KG1 (cell line): ENCODE data around the gene FADS1.

Source experiments
- DNase-seq: peaks from one replicate; lab custom pipeline; 2025; lab: John Stamatoyannopoulos, UW

Gene FADS1

GRCh38 chr11:61760946-61761345, 55.9 kb downstream of the FADS1 start:
- no peak for DNase-seq

DNA sequence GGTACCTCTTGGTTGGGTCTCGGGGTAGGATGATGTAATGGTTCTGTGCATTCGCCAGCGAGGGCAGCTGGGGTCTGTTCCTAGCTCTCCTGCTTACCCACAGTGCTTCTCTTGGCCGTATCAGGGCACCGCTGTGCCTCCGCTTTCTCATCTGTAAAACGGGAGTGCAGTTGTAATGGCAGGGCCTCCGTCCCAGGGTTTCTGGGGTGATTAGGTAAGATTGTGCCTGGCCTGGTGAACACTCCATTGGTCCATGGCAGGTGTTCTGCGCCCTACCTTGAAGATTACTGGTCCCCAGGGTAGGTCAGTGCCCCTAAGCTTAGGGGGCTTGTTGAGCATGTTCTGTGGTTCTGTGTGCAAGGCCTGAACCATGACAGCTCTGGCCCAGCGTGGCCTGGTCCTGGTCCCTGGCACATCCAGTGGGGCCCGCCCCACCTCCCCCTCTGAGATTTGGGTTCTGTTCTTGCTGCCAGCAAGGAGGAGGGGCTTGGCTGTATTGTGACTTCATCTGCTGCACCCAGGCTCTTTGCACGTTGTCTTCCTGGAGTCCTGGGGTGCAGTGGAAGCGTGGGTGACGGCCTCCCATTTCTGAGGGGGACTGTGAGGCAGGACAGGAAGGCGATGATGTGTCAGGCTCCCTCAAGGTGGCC, 59.5 kb downstream of the FADS1 start:
- no peak for DNase-seq

DNA sequence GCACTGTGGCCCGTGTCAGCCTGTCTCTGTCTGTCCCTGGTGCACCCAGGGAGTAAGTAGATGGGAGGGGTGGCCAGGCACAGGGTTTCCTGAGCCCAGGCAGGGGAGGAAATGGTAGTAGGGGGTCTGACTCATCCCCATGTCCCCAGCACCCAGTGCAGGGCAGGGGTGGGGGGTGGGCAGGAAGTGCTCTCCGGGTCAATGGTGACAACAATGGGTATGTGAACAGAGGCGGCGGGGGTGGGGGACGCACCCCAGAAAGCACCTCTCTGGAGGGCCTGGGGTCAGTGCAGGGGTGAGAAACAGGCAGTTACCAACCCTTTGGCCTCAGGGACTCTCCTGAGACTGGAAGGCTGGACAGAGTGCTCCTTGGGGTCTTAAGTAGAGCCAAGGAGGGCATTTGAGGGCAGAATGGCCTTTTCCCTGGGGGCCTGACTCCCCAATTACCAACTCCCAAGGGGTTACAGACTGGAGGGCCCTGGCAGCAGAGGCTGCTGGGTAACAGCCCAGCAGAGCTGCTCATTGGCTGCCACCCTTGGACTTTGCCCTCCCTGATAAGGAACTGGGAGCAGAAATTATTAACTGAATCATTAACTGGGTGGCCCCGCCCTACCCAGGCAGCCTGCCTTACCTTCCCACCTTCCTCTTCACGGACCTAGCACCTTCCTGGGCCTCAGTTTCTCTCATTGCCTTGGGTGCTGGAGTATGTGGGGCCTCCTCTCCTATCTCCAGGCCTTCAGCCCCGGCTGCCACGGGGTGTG, 60.2 kb downstream of the FADS1 start:
- DNase-seq, result peak; percentile 43

GRCh38 chr11:61756147-61756451, 60.7 kb downstream of the FADS1 start:
- DNase-seq, result no peak

- no peak for DNase-seq
Observed at GRCh38 chr11:61754534-61755482, 62.0 kb downstream of the FADS1 start.

GRCh38 chr11:61753672-61754071, 63.1 kb downstream of the FADS1 start:
- no peak for DNase-seq

DNA sequence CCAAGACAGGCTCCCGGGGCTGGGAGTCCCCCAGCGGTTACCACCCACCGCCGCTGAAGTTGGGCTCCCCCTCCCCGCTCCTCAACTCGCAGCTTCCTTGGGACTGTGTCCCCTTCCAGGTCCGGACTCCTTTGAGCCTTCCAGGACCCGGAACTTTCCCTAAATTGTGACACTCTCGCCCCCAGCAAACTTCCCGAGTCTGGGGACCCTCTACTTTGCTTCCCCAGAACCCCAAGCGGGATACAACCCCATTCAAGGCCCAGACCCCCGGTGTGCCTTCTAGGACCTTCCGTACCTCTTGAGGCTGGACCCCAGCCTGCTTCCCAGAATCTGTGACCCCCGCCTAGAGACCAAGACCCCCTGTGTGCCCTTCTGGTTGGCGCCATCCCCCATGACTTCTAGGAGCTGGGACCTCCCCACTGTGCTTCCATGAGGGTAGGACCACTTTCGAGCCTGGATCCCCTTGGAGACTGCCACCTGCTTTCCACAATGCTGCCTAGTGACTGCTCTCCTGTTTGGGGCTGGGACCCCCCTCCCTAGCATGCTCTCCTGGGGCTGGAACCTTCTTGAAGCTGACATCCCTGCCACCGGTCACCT, 63.8 kb downstream of the FADS1 start:
- no peak for DNase-seq

DNA sequence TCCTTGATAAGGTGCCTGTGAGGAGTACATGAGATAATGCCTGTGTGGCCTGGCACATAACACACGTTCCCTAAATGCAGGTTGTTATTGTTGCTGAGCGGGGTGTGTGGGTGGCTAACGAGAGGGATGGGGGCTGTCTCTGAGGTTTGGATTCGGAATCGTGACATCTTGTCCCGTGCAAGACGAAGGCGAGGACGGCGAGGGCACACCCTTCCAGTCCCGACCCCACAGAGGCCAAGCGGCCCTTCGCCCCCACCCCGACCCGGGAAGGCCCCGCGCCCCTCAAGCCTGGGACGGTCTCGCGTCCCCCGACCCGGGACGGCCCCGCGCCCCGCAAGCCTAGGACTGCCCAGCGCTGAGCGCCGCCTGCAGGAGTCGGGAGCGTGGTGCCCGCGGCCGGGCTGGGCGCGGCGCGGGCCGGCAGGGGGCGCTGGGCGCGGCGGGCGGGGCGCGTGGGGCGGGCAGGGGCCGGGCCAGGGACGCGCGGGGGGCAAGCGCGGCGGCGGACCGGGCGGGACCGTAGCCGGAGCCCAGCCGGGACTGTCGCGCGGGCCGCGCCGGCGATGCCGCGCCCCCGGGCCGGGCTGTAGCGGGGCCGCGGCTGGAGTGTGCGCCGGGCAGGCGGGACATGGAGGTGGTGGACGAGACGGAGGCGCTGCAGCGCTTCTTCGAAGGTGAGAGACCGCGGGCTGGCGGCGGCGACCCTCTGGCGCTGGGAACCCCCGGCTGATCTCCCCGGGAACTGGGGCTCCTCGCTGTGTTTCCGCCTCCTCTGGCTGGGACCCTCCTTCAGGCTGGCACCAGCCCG, 64.5 kb downstream of the FADS1 start, which contains the start of gene MYRF:
Gene MYRF, plus strand, starts transcription at position 520 of the 808 bp plus-strand sequence. Its CDS starts 109 bp downstream, at position 629.
- DNase-seq, result no peak

DNA sequence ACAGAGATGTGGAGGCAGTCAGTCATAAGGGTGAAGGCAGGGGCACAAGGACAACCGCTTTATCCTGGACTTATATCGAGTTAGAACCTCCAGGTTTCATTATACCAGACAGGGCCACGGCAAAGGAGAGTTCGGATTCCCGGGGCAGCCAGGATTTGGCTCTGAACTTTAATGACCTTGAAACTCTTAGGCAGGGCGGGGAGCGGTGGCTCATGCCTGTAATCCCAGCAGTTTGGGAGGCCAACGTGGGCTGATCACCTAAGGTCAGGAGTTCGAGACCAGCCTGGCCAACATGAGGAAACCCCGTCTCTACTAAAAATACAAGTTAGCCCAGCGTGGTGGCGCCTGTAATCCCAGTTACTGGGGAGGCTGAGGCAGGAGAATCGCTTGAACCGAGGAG, 65.4 kb downstream of the FADS1 start:
- DNase-seq, result no peak

DNA sequence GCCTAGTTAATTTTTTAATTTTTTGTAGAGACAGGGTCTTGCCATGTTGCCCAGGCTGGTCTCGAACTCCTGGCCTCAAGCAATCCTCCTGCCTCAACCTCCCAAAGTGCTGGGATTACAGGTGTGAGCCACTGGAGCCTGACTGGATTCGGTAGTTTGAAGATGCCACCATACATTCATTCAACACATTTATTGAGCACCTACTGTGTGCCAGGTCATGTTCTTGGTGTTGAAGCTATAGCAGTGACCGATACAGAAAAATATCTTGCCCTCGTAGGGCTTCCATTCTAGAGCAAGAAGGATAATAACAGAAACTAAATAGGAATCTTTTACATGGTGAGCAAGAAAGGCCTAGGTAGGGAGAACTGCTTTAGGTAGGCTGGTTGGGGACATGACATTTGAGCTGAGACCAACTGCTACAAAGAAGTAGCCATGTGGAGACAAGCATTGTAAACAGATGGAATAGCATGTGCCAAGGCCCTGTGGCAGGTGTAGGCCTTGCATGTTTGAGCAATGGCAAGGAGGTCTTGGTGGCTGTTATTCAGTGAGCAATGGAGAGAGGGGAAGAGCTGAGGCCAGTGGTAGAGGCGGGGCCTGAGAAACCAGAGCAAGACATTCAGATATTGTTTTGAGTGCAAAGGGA, 66.1 kb downstream of the FADS1 start:
- DNase-seq, result no peak
